Measurements from ENCODE around the gene TSPAN15.
A peak's percentile ranks its signal among the peaks of the same experiment; 100 is the strongest.
"Not testable (repeated sequence)": the region's sequence is repeated elsewhere in the genome, so short reads cannot be mapped to it uniquely, and the experiment has no call there.

The TSPAN15 gene

GRCh38 chr10:69449841-69450240 lies 1.4 kb upstream of the TSPAN15 start:
- DNase-seq, result peak; percentile 62

- not testable (repeated sequence) for DNase-seq
Measured at GRCh38 chr10:69450395-69450794, 870 bp upstream of the TSPAN15 start.

- no peak for DNase-seq
Measured at GRCh38 chr10:69451784-69452251, 553 bp downstream of the TSPAN15 start.

- no peak for DNase-seq
Measured at GRCh38 chr10:69452676-69453415, 1.6 kb downstream of the TSPAN15 start.

- DNase-seq, result no peak
Measured at GRCh38 chr10:69453795-69454194, 2.5 kb downstream of the TSPAN15 start.

GRCh38 chr10:69455006-69455763 lies 3.9 kb downstream of the TSPAN15 start:
- no peak for DNase-seq

GRCh38 chr10:69456880-69457693 lies 5.8 kb downstream of the TSPAN15 start:
- DNase-seq, result no peak

- no peak for DNase-seq
Measured at GRCh38 chr10:69457771-69458237, 6.5 kb downstream of the TSPAN15 start.

- DNase-seq, result no peak
Measured at GRCh38 chr10:69458430-69459100, 7.3 kb downstream of the TSPAN15 start.

- no peak for DNase-seq
Measured at GRCh38 chr10:69459101-69459790, 8.0 kb downstream of the TSPAN15 start.

GRCh38 chr10:69459893-69460575 lies 8.8 kb downstream of the TSPAN15 start:
- DNase-seq, result no peak

GRCh38 chr10:69460576-69461242 lies 9.4 kb downstream of the TSPAN15 start:
- no peak for DNase-seq

GRCh38 chr10:69461243-69462025 lies 10.2 kb downstream of the TSPAN15 start:
- DNase-seq, result no peak

- DNase-seq, result no peak
Measured at GRCh38 chr10:69463886-69464285, 12.6 kb downstream of the TSPAN15 start.

- no peak for DNase-seq
Measured at GRCh38 chr10:69464401-69464800, 13.1 kb downstream of the TSPAN15 start.

GRCh38 chr10:69464801-69465401 lies 13.6 kb downstream of the TSPAN15 start:
- DNase-seq, result peak; percentile 27

- peak; percentile 9 for DNase-seq
Measured at GRCh38 chr10:69465457-69466157, 14.3 kb downstream of the TSPAN15 start.

GRCh38 chr10:69466158-69466490 lies 14.9 kb downstream of the TSPAN15 start:
- no peak for DNase-seq

- DNase-seq, result no peak
Measured at GRCh38 chr10:69466689-69467088, 15.4 kb downstream of the TSPAN15 start.

Data from CD4-positive, alpha-beta T cell treated with Interleukin-21 for 1 hour (primary cell).